ENCODE measurements around the gene PAOX.

Gene PAOX

DNA sequence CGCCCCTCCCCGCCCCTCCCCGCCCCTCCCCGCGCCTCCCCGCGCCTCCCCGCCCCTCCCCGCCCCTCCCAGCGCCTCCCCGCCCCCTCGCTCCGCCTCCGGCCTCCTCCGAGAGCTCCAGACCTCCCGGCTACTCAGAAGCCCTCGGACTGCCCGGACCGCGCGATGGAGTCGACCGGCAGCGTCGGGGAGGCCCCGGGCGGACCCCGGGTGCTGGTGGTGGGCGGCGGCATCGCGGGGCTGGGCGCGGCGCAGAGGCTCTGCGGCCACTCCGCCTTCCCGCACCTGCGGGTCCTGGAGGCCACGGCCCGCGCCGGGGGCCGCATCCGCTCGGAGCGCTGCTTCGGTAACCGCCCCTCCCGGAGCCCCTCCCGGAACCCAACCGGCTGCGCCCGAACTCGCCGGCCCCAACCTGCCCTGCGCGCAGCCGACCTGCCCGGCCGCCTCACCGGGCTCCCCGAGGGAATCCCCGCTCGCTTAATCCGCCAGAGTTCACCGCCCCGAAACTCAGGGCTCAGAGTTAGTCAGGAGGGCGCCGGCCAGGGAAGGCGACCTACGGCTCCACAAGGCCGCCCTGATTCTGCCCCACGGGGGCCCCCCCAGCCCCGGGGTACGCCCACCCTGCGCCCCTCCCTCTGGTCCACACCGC lies at the start of gene PAOX:
Gene PAOX, plus strand, starts transcription at position 111 of the 649 bp plus-strand sequence. Its CDS starts 55 bp downstream, at position 166.
- WGBS (ENCODE audit: insufficient coverage, insufficient read length): no CpG with 5 or more reads among the region's 78 CpGs
- peak within 1 kb of the TSS; percentile 52 for H3K4me3 ChIP-seq (ENCODE audit: low read length)
- no peaks in the 10 kb centered on the region for H3K9me3 ChIP-seq (ENCODE audit: control insufficient read depth, insufficient read depth, low read length)
- no peaks in the 10 kb centered on the region for H3K4me1 ChIP-seq (ENCODE audit: control insufficient read depth, insufficient read depth, low read length)
- H3K27ac ChIP-seq (ENCODE audit: low read length): no peak within 1 kb of the TSS
- peaks cover 5% of the 10 kb centered on the region for H3K27me3 ChIP-seq (ENCODE audit: control insufficient read depth, insufficient read depth, low read length)
- no peak for DNase-seq (ENCODE audit: low read depth, low spot score)
- H3K36me3 ChIP-seq (ENCODE audit: control insufficient read depth, insufficient read depth, low read length): no peaks in the 10 kb centered on the region

DNA sequence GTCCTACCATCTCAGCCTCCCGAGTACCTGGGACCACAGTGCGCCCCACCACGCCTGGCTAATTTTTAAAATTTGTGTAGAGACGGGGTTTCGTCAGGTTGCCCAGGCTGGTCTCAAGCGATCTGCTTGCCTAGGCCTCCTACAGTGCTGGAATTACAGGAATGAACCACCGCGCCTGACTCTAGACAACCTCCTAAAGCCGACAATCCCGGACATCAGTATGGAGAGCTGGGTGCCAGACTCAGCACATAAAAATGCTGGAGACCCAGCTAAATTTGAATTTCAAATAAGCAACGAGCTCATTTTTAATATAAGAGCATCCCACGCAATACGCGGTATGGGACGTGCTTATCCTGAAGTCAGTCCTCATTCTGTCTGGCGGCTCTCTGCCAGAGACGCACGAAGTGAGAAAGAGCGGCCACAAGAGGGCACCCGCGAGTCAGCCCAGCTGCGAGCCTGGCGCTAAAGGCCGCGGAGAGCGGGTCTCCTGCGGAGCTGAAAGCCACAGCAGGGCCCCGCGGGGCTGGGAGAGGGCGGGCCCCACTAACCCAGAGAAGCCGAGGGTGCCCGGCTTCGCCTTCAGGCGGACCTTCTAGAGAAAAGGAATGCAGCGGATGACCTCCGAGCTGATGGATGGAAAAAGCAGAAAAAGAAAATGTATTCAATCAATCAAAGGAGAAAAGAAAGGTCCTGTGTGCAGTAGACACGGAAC lies 49.4 kb upstream of the PAOX start:
- DNase-seq (ENCODE audit: low read depth, low spot score): peak; percentile 74
- Histone ChIP-seq H3K27ac (ENCODE audit: low read length) (no peak overlapping the region), H3K36me3 (ENCODE audit: control insufficient read depth, insufficient read depth, low read length) (no peaks in the 10 kb centered on the region), H3K27me3 (ENCODE audit: control insufficient read depth, insufficient read depth, low read length) (peaks cover 22% of the 10 kb centered on the region; the same call in 1 of the 2 replicates), H3K4me1 (ENCODE audit: control insufficient read depth, insufficient read depth, low read length) (no peaks in the 10 kb centered on the region), H3K9me3 (ENCODE audit: control insufficient read depth, insufficient read depth, low read length) (no peaks in the 10 kb centered on the region), H3K4me3 (ENCODE audit: low read length) (no peak overlapping the region)
- WGBS (ENCODE audit: insufficient coverage, insufficient read length): no CpG with 5 or more reads among the region's 37 CpGs

- Histone ChIP-seq H3K9me3 (ENCODE audit: control insufficient read depth, insufficient read depth, low read length) (no peaks in the 10 kb centered on the region), H3K36me3 (ENCODE audit: control insufficient read depth, insufficient read depth, low read length) (peaks cover 2% of the 10 kb centered on the region; the same call in 1 of the 2 replicates), H3K4me1 (ENCODE audit: control insufficient read depth, insufficient read depth, low read length) (peaks cover 2% of the 10 kb centered on the region; the same call in 1 of the 2 replicates), H3K27me3 (ENCODE audit: control insufficient read depth, insufficient read depth, low read length) (peaks cover 43% of the 10 kb centered on the region; the same call in 1 of the 2 replicates), H3K27ac (ENCODE audit: low read length) (no peak overlapping the region), H3K4me3 (ENCODE audit: low read length) (no peak overlapping the region)
- no peak for DNase-seq (ENCODE audit: low read depth, low spot score)
- no CpG with 5 or more reads among the region's 30 CpGs for WGBS (ENCODE audit: insufficient coverage, insufficient read length)
These were observed 45.9 kb upstream of the PAOX start for GRCh38 chr10:133332936-133333699.

- Histone ChIP-seq H3K27ac (ENCODE audit: low read length) (no peak overlapping the region), H3K4me3 (ENCODE audit: low read length) (peak overlapping the region; percentile 31; the same call in 1 of the 2 replicates), H3K9me3 (ENCODE audit: control insufficient read depth, insufficient read depth, low read length) (no peaks in the 10 kb centered on the region), H3K36me3 (ENCODE audit: control insufficient read depth, insufficient read depth, low read length) (peaks cover 2% of the 10 kb centered on the region; the same call in 1 of the 2 replicates), H3K4me1 (ENCODE audit: control insufficient read depth, insufficient read depth, low read length) (peaks cover 2% of the 10 kb centered on the region; the same call in 1 of the 2 replicates), H3K27me3 (ENCODE audit: control insufficient read depth, insufficient read depth, low read length) (peaks cover 40% of the 10 kb centered on the region; the same call in 1 of the 2 replicates)
- DNase-seq (ENCODE audit: low read depth, low spot score): no peak
- WGBS (ENCODE audit: insufficient coverage, insufficient read length): no CpG with 5 or more reads among the region's 51 CpGs
These were observed 44.4 kb upstream of the PAOX start for GRCh38 chr10:133334503-133335245.

DNA sequence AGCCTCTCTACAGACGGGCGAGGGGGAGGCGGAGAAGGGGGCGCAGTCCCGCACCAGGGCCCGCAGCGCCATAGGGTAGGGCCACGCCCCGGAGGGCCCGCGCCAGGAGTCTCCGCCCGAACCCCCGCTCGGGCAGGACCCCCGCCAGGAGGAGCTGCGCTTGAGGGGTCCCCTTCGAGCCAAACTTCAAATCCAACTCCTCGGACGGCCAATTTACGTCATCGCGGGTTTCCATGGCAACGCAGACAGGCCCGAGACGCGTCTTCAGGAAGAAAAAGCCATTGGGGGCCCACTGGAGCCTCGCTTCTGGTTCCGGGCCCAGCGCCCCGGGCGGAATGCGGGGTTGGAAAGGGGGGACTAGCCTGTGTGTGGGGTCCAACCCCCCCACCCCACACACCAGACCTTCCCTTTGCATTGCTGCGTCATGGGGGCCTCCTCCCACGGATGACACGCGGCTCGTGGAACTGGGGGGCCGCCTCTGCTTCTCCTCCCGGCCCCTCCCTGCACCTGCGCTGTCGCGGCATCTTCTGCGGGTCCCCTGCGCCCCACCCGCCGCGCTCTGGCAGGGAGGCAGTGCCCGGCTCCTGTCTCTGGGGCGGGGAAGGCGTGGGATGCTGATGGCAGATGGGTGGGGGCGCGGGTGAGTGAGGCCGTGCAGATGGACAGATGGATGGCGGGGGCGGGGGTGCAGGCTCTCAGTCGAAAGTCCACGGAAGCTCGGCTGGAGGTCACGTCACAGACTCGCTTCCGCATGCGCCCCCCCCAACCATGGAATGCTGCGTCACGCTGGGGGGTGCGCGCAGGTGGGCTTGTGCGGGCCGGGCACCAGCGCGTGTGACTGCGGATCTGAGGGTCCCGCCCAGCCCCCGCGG lies 43.6 kb upstream of the PAOX start:
- H3K4me3 ChIP-seq (ENCODE audit: low read length): peak overlapping the region; percentile 31; the same call in 1 of the 2 replicates

DNA sequence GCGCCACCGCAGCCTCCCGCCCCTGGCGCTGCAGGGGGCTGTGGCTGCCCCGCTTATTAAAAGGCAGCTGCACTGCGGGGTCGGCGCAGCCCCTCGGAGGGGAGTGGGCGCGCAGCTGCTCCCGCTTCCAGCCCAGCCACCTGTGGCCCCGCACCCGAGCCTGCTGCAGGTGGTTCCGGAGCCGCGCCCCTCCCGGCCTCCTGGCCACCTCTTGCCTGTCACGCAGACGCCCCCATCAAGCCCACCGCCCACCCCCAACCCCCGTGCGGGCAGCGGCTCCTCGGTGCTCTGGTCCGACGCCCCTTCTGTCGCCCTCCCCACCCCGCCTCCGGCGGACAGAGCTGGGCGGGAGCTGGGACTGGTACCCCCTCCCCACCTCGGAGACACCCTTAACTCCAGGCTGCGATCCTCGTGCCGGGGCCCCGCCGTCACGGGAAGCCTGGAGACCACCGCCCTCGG lies 42.9 kb upstream of the PAOX start:
- Histone ChIP-seq H3K36me3 (ENCODE audit: control insufficient read depth, insufficient read depth, low read length) (peaks cover 2% of the 10 kb centered on the region; the same call in 1 of the 2 replicates), H3K27ac (ENCODE audit: low read length) (no peak overlapping the region), H3K9me3 (ENCODE audit: control insufficient read depth, insufficient read depth, low read length) (no peaks in the 10 kb centered on the region), H3K27me3 (ENCODE audit: control insufficient read depth, insufficient read depth, low read length) (peaks cover 40% of the 10 kb centered on the region; the same call in 1 of the 2 replicates), H3K4me1 (ENCODE audit: control insufficient read depth, insufficient read depth, low read length) (peaks cover 2% of the 10 kb centered on the region; the same call in 1 of the 2 replicates), H3K4me3 (ENCODE audit: low read length) (no peak overlapping the region)
- DNase-seq (ENCODE audit: low read depth, low spot score): no peak
- no CpG with 5 or more reads among the region's 41 CpGs for WGBS (ENCODE audit: insufficient coverage, insufficient read length)

More for the DNA sequence above, 43.6 kb upstream of the PAOX start:
- peaks cover 2% of the 10 kb centered on the region; the same call in 1 of the 2 replicates for H3K4me1 ChIP-seq (ENCODE audit: control insufficient read depth, insufficient read depth, low read length)
- WGBS (ENCODE audit: insufficient coverage, insufficient read length): no CpG with 5 or more reads among the region's 75 CpGs
- DNase-seq (ENCODE audit: low read depth, low spot score): no peak
- peaks cover 2% of the 10 kb centered on the region; the same call in 1 of the 2 replicates for H3K36me3 ChIP-seq (ENCODE audit: control insufficient read depth, insufficient read depth, low read length)
- no peak overlapping the region for H3K27ac ChIP-seq (ENCODE audit: low read length)
- H3K9me3 ChIP-seq (ENCODE audit: control insufficient read depth, insufficient read depth, low read length): no peaks in the 10 kb centered on the region
- H3K27me3 ChIP-seq (ENCODE audit: control insufficient read depth, insufficient read depth, low read length): peaks cover 40% of the 10 kb centered on the region; the same call in 1 of the 2 replicates

DNA sequence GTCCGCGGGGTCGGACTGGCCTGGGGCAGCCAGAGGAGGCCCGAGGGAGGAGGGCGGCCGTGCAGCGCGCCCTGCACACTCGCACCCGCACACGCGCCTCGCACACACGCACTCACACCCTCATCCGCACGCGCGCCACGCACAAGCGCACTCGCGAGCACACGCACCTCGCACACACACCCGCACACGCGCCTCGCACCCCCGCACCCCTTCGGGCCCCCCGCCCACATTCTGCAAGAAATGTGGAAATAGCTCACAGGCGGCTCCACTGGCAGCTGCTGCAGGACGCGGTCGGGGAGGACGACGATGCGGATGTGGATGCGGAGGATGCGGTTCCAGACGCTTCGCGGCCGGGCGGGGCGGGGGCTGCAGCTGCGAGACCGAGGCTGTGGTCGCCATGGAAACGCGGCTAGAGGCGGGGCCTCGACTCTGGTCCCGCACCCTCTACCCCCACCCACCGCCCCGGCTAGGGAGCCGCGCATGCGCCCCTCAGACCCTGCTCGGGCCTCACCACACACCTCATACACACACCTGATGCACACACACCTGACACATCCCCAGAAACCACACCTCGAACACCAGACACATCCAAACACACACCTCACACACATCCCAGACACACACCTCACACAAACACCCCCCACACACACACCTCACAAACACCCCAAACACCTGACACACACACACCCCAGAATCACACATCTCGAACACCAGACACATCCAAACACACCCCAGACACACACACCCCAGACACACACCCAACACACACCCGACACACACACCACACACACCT lies 42.3 kb upstream of the PAOX start, which contains the start of gene CALY:
Gene CALY, minus strand, starts transcription at position 320 of the 793 bp plus-strand sequence. CDS start 7,907 bp downstream, outside the sequence.
- Histone ChIP-seq H3K9me3 (ENCODE audit: control insufficient read depth, insufficient read depth, low read length) (no peaks in the 10 kb centered on the region), H3K4me1 (ENCODE audit: control insufficient read depth, insufficient read depth, low read length) (peaks cover 2% of the 10 kb centered on the region; the same call in 1 of the 2 replicates), H3K4me3 (ENCODE audit: low read length) (no peak within 1 kb of the TSS), H3K36me3 (ENCODE audit: control insufficient read depth, insufficient read depth, low read length) (peaks cover 2% of the 10 kb centered on the region; the same call in 1 of the 2 replicates), H3K27ac (ENCODE audit: low read length) (no peak within 1 kb of the TSS), H3K27me3 (ENCODE audit: control insufficient read depth, insufficient read depth, low read length) (peaks cover 40% of the 10 kb centered on the region; the same call in 1 of the 2 replicates)
- no peak for DNase-seq (ENCODE audit: low read depth, low spot score)
- WGBS (ENCODE audit: insufficient coverage, insufficient read length): no CpG with 5 or more reads among the region's 63 CpGs

DNA sequence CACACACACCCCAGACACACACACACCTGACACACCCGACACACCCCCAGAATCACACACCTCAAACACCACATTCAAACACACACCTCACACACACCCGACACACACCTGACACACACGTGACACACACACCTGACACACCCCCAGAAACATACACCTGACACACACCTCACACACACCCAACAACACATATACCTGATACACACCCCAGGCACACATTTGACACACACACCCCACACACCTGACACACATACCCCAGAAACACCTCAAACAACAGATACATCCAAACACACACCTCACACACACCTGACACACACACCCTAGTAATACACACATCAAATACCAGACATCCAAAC lies 41.7 kb upstream of the PAOX start:
- H3K36me3 ChIP-seq (ENCODE audit: control insufficient read depth, insufficient read depth, low read length): peaks cover 2% of the 10 kb centered on the region; the same call in 1 of the 2 replicates
- H3K27me3 ChIP-seq (ENCODE audit: control insufficient read depth, insufficient read depth, low read length): peaks cover 36% of the 10 kb centered on the region; the same call in 1 of the 2 replicates
- no peaks in the 10 kb centered on the region for H3K9me3 ChIP-seq (ENCODE audit: control insufficient read depth, insufficient read depth, low read length)
- H3K27ac ChIP-seq (ENCODE audit: low read length): no peak overlapping the region
- WGBS (ENCODE audit: insufficient coverage, insufficient read length): 100% methylated on average over 3 of the region's 3 CpGs
- no peak overlapping the region for H3K4me3 ChIP-seq (ENCODE audit: low read length)
- DNase-seq (ENCODE audit: low read depth, low spot score): no peak
- H3K4me1 ChIP-seq (ENCODE audit: control insufficient read depth, insufficient read depth, low read length): peaks cover 2% of the 10 kb centered on the region; the same call in 1 of the 2 replicates
